Activated CD4-positive, alpha-beta T cell treated with anti-CD3 and anti-CD28 coated beads for 36 hours (primary cell): ENCODE data around the gene IDH3G. TPM values are rescaled to one million over a fixed set of nuclear protein-coding genes. Genes with fewer than 3 reads are reported as not detected.

Experiments
- total RNA-seq, 2 experiments: library from RNA; stranded (reverse); gene quantifications; one replicate each; pipeline ENCODE4 v1.2.3, GENCODE V29; 2021

Gene IDH3G
- total RNA-seq, 2 experiments from 2014 or later, result 48.8 to 62.4 TPM

Other genes with a start within 250 kb of the IDH3G start
- 10 to 100 TPM; 13.9 to 14.7 TPM for gene CCNQ, start 195.2 kb downstream of the IDH3G start, total RNA-seq
- gene DUSP9, start 147.2 kb downstream of the IDH3G start, total RNA-seq, result under 1 TPM; 0.12 to 0.14 TPM
- gene PNCK, start 120.6 kb downstream of the IDH3G start, total RNA-seq, result under 1 TPM; 0.30 to 0.71 TPM
- gene SLC6A8, start 106.4 kb downstream of the IDH3G start, total RNA-seq, result under 1 TPM; 0.39 to 0.58 TPM
- 100 to 1,000 TPM in 1 of 2 experiments, 10 to 100 TPM in 1; 78.0 to 106 TPM for gene BCAP31, start 70.0 kb downstream of the IDH3G start, total RNA-seq
- gene ABCD1, start 69.5 kb downstream of the IDH3G start, total RNA-seq, result 1 to 10 TPM; 4.5 to 4.8 TPM
- gene PLXNB3, start 30.1 kb downstream of the IDH3G start, total RNA-seq, result 1 to 10 TPM; 1.6 to 2.4 TPM
- gene SRPK3, start 13.3 kb downstream of the IDH3G start, total RNA-seq, result not detected
- 100 to 1,000 TPM; 124 to 146 TPM for gene SSR4, start 293 bp upstream of the IDH3G start, total RNA-seq
- gene PDZD4, start 36.2 kb upstream of the IDH3G start, total RNA-seq, result 1 to 10 TPM; 2.4 to 4.3 TPM
- gene L1CAM, start 91.8 kb upstream of the IDH3G start, total RNA-seq, result under 1 TPM; 0.47 to 0.57 TPM
- not detected for gene AVPR2, start 110.3 kb upstream of the IDH3G start, total RNA-seq
- gene ARHGAP4, start 131.9 kb upstream of the IDH3G start, total RNA-seq, result 100 to 1,000 TPM; 130 to 135 TPM
- gene NAA10, start 140.7 kb upstream of the IDH3G start, total RNA-seq, result 100 to 1,000 TPM; 108 to 115 TPM
- 1 to 10 TPM; 6.0 to 8.1 TPM for gene RENBP, start 150.3 kb upstream of the IDH3G start, total RNA-seq
- gene HCFC1, start 177.4 kb upstream of the IDH3G start, total RNA-seq, result 100 to 1,000 TPM in 1 of 2 experiments, 10 to 100 TPM in 1; 99.5 to 147 TPM
- gene TMEM187, start 178.4 kb upstream of the IDH3G start, total RNA-seq, result 1 to 10 TPM; 4.4 to 5.4 TPM
- 10 to 100 TPM; 84.3 to 93.6 TPM for gene IRAK1, start 225.5 kb upstream of the IDH3G start, total RNA-seq